Mesothelial cell of epicardium (in vitro differentiated cells): ENCODE data around the gene LETM1. TPM values are rescaled to one million over a fixed set of nuclear protein-coding genes. Genes with fewer than 3 reads are reported as not detected.

Source experiments
- DNase-seq, 2 experiments: peaks; one replicate each; pipeline ENCODE4 v3.0.0; 2021; ENCODE audit warnings: low spot score in 2 of 2; ENCODE audit not compliant: unreplicated experiment in 2 of 2
- H3K27ac Mint-ChIP-seq: 2 replicates; pipeline ENCODE4 v1.8.0; 2021; ENCODE audit warnings: mixed read lengths
- H3K27me3 Mint-ChIP-seq: 2 replicates; pipeline ENCODE4 v1.8.0; 2021; ENCODE audit warnings: low read depth, mixed read lengths
- H3K36me3 Mint-ChIP-seq: 2 replicates; pipeline ENCODE4 v1.8.0; 2021; ENCODE audit warnings: mixed read lengths
- H3K4me1 Mint-ChIP-seq: 2 replicates; pipeline ENCODE4 v1.8.0; 2021; ENCODE audit warnings: mixed read lengths
- H3K4me3 Mint-ChIP-seq: 2 replicates; pipeline ENCODE4 v1.8.0; 2021; ENCODE audit warnings: mild to moderate bottlenecking, moderate library complexity, mixed read lengths
- H3K9me3 Mint-ChIP-seq: 2 replicates; pipeline ENCODE4 v1.8.0; 2021; ENCODE audit warnings: mixed read lengths
- CTCF ChIP-seq: fragments of 200-600 bp; sonication (generic); IDR thresholded peaks from one replicate; pipeline ENCODE4 v1.5.0; 2021; ENCODE audit warnings: antibody characterized with exemption; ENCODE audit not compliant: unreplicated experiment
- total RNA-seq: library from RNA; stranded (reverse); gene quantifications from 3 replicates; pipeline ENCODE4 v1.2.1, GENCODE V29; 2021

LETM1 gene
- total RNA-seq, 1 donor from 2014 or later, result 48.7 TPM

GRCh38 chr4:1869530-1870327 lies 13.8 kb upstream of the LETM1 start:
- Mint-ChIP-seq H3K4me1 (peaks cover 13% of the 10 kb centered on the region), H3K36me3 (no peaks in the 10 kb centered on the region), H3K27me3 (peaks cover 6% of the 10 kb centered on the region), H3K9me3 (no peaks in the 10 kb centered on the region), H3K4me3 (peak overlapping the region; percentile 70), H3K27ac (peak overlapping the region; percentile 74)
- no peak for TF ChIP-seq CTCF
- DNase-seq, result no peak

- no peak overlapping the region for H3K27ac Mint-ChIP-seq
- no peak overlapping the region for H3K4me3 Mint-ChIP-seq
- H3K27me3 Mint-ChIP-seq, result peaks cover 6% of the 10 kb centered on the region
- H3K9me3 Mint-ChIP-seq, result no peaks in the 10 kb centered on the region
- H3K4me1 Mint-ChIP-seq, result peaks cover 13% of the 10 kb centered on the region
- no peak for TF ChIP-seq CTCF
- DNase-seq, result no peak
- H3K36me3 Mint-ChIP-seq, result no peaks in the 10 kb centered on the region
These were observed 13.0 kb upstream of the LETM1 start for GRCh38 chr4:1868912-1869311.

DNA sequence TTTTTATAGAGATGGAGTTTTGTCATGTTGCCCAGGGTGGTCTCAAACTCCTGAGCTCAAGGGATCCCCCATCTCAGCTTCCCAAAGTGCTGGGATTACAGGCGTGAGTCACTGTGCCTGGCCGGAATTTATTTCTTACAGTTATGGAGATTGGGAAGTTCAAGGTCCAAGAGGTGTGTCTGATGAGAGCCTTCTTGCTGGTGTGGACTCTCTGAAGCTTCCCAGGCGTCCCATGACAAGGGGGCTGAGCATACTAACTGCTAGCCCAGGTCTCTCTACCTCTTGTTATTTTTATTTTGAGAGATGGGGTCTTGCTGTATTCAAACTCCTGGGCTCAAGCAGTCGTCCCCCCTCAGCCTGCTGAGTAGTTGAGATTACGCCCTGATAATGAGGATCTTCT lies 12.3 kb upstream of the LETM1 start:
- DNase-seq, result no peak
- Mint-ChIP-seq H3K27ac (no peak overlapping the region), H3K9me3 (no peaks in the 10 kb centered on the region), H3K4me1 (peaks cover 13% of the 10 kb centered on the region), H3K27me3 (peaks cover 10% of the 10 kb centered on the region), H3K36me3 (no peaks in the 10 kb centered on the region), H3K4me3 (no peak overlapping the region)
- TF ChIP-seq CTCF, result no peak

DNA sequence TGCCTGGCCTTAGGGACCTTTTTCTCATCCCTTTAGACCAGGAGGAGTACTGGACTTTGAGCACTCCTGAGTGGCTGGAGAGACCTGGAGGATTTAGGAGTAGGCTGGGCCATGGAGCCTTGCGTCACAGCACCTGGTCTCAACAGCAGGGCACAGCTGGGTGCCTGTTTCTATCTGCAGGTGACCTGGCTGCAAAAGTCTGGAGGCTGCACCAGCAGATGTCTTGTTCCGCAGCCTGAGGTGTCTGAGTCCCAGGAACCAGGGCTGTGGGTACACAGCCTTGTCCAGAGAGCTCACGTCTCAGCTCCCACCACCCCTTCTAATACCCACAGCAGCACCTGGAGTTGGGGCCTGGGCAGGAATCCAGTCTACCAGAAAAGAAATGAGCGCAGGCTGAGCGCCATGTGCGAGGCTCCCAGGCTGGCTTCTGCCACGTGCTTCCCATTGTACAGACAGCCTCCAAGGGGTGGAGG lies 10.3 kb upstream of the LETM1 start:
- no peak overlapping the region for H3K4me3 Mint-ChIP-seq
- no peak for DNase-seq
- H3K9me3 Mint-ChIP-seq, result no peaks in the 10 kb centered on the region
- H3K4me1 Mint-ChIP-seq, result peaks cover 13% of the 10 kb centered on the region
- no peak overlapping the region for H3K27ac Mint-ChIP-seq
- H3K36me3 Mint-ChIP-seq, result no peaks in the 10 kb centered on the region
- H3K27me3 Mint-ChIP-seq, result peaks cover 20% of the 10 kb centered on the region
- no peak for TF ChIP-seq CTCF

GRCh38 chr4:1864076-1865008 lies 8.4 kb upstream of the LETM1 start:
- DNase-seq, result no peak
- Mint-ChIP-seq H3K27me3 (peaks cover 20% of the 10 kb centered on the region), H3K27ac (no peak overlapping the region), H3K4me3 (no peak overlapping the region), H3K4me1 (peaks cover 7% of the 10 kb centered on the region), H3K36me3 (no peaks in the 10 kb centered on the region), H3K9me3 (no peaks in the 10 kb centered on the region)
- no peak for TF ChIP-seq CTCF
